ENCODE results near the gene CD209. TPM values are rescaled to one million over a fixed set of nuclear protein-coding genes. Genes with fewer than 3 reads are reported as not detected.

Gene CD209
- total and polyA plus RNA-seq, 2 of the 8 experiments (the other 6 are each of a cell fraction or from before 2014, with no cell fraction given), result 0.05 to 0.22 TPM

- no peak overlapping the region for H3K14ac ChIP-seq (ENCODE audit: insufficient read length)
- DNase-seq (ENCODE audit: low read depth in 1 of 2, low spot score in 2 of 2), result no peak
- TF ChIP-seq JUN (IDR thresholded peaks at IDR 0.05; ENCODE audit: low read depth, low read length) (no peak), ATF2 (IDR thresholded peaks at IDR 0.05; ENCODE audit: low read length) (no peak), SUZ12 (IDR thresholded peaks at IDR 0.05; ENCODE audit: low read length) (no peak)
Measured at GRCh38 chr19:7757358-7757757, 10.0 kb upstream of the CD209 start.

More at GRCh38 chr19:7757358-7757757, 10.0 kb upstream of the CD209 start:
- Histone ChIP-seq H3K4me2 (ENCODE audit: insufficient read depth in 1 of 2, low read depth in 2 of 2, low read length in 2 of 2) (no peak overlapping the region), H3K9me3 (ENCODE audit: insufficient read depth in 2 of 2, low read depth in 1 of 2, low read length in 1 of 2) (peaks cover 23 to 24% of the 10 kb centered on the region in 2 experiments), H2AK5ac (ENCODE audit: low read depth, low read length) (no peak overlapping the region), H3K27ac (ENCODE audit: low read depth, low read length) (no peak overlapping the region), H3K4me3 (ENCODE audit: extremely low read depth in 1 of 4, insufficient read depth in 2 of 4, low read depth in 3 of 4, low read length in 4 of 4) (no peak overlapping the region), H3K23me2 (ENCODE audit: low read depth, low read length) (no peaks in the 10 kb centered on the region), H3K79me2 (ENCODE audit: control insufficient read depth in 1 of 2, insufficient read depth in 2 of 2, low read length in 2 of 2) (no peaks in the 10 kb centered on the region), H2AFZ (ENCODE audit: low read length) (no peak overlapping the region), H3K9ac (replicated peaks in 1 of 4; ENCODE audit: extremely low read depth in 1 of 4, low read depth in 3 of 4, low read length in 3 of 4) (no peak overlapping the region), H3K18ac (ENCODE audit: extremely low read depth, low read length) (no peak overlapping the region), H4K8ac (ENCODE audit: extremely low read depth, insufficient read depth, low read length) (no peak overlapping the region), H2BK120ac (replicated peaks; ENCODE audit: low read depth, low read length) (no peak overlapping the region), H2BK15ac (ENCODE audit: low read length) (no peak overlapping the region), H2BK5ac (ENCODE audit: low read depth, low read length) (no peak overlapping the region), H3K23ac (ENCODE audit: insufficient read length) (no peak overlapping the region), H4K5ac (ENCODE audit: insufficient read length, low read depth, low read length) (no peak overlapping the region), H3K4ac (replicated peaks; ENCODE audit: insufficient read length, low read depth, low read length) (no peak overlapping the region), H4K20me1 (replicated peaks in 1 of 2; ENCODE audit: control insufficient read depth in 1 of 2, insufficient read depth in 2 of 2, low read length in 2 of 2) (no peaks in the 10 kb centered on the region), H3K79me1 (ENCODE audit: low read depth, low read length) (no peaks in the 10 kb centered on the region), H2BK20ac (ENCODE audit: low read length) (no peak overlapping the region), H3K4me1 (replicated peaks in 1 of 4; ENCODE audit: control insufficient read depth in 3 of 4, insufficient read depth in 4 of 4, low read length in 3 of 4) (no peaks in the 10 kb centered on the region), H3K27me3 (replicated peaks in 1 of 4; ENCODE audit: control insufficient read depth in 3 of 4, extremely low read depth in 1 of 4, insufficient read depth in 3 of 4, low read length in 3 of 4) (no peaks in the 10 kb centered on the region), H3K36me3 (ENCODE audit: control insufficient read depth in 2 of 4, insufficient read depth in 4 of 4, low read length in 3 of 4) (no peaks in the 10 kb centered on the region), H4K91ac (replicated peaks; ENCODE audit: insufficient read length, low read length) (no peak overlapping the region), H2BK12ac (ENCODE audit: low read depth, low read length) (no peak overlapping the region), H3K56ac (replicated peaks; ENCODE audit: insufficient read length, low read depth, low read length) (no peak overlapping the region)
- no peak for FAIRE-seq
- 90% methylated on average over 3 of the region's 3 CpGs; no CpG with 5 or more reads in 1 of the 2 experiments for WGBS, 2 experiments (ENCODE audit: extremely low coverage in 1 of 2, insufficient coverage in 1 of 2, insufficient read length in 1 of 2, insufficient replicate concordance in 2 of 2, low coverage in 1 of 2, low lambda C conversion rate in 2 of 2, missing lambda C conversion rate in 1 of 2)
- POLR2A ChIA-PET (ENCODE audit: partially characterized antibody), result no interaction called here
- CTCF ChIA-PET (ENCODE audit: partially characterized antibody), result interaction anchor here (1.0 kb wide), 1 partner anchor 10 kb away, joined by 4 read pairs; no protein-coding TSS in a partner anchor

Measured in H1 (cell line).